Measurements from ENCODE around the gene KCNH1.
"Not testable (repeated sequence)": the region's sequence is repeated elsewhere in the genome, so short reads cannot be mapped to it uniquely, and the experiment has no call there.

Gene KCNH1

GRCh38 chr1:210663730-210664573 is 470.0 kb downstream of the KCNH1 start:
- H3K27ac Mint-ChIP-seq, result no peak overlapping the region
- no peak overlapping the region for H3K4me3 Mint-ChIP-seq
- H3K4me1 Mint-ChIP-seq (ENCODE audit: low read depth), result no peaks in the 10 kb centered on the region
- H3K9me3 Mint-ChIP-seq, result no peaks in the 10 kb centered on the region
- DNase-seq (ENCODE audit: low spot score), result no peak
- no peaks in the 10 kb centered on the region for H3K36me3 Mint-ChIP-seq (ENCODE audit: low read depth)
- H3K27me3 Mint-ChIP-seq (ENCODE audit: low read depth), result no peaks in the 10 kb centered on the region

DNA sequence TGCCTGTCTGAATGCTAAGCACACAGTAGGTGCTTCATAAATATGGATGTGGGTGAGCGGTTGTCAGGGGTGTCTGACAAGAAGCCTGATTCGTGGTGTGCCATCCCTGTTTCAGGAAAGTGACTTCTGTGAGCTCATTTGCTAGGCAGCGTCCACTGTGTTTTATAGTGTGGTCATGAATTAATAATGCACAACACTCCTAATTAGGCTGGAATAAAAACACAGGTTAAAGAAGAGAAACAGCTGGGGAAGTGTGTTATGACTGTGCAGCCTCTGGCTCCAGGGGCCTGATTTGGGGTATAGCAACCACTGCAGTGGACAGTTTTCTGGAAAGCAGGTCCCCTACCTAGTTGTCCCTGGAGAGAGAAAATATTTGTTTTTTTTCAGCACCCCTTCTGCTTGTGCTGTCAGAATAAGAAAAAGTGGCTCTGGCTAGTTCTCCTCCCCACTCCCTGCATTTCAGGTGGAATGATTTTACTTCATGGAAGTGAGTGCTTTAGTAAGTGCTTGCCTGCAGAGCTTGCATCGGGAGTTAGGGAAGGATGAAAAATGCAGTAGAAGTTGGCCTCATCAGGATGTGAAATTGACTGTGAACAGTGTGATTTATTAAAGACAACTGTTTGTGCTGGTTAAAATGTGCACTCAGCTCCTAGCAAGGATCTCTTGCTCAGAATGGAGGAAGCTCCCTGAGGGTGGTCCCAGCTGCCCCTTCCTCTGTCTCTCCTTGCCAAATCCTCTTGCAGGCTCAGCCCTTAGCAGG is 471.5 kb downstream of the KCNH1 start:
- Mint-ChIP-seq H3K27me3 (ENCODE audit: low read depth) (no peaks in the 10 kb centered on the region), H3K4me1 (ENCODE audit: low read depth) (no peaks in the 10 kb centered on the region), H3K4me3 (no peak overlapping the region), H3K27ac (no peak overlapping the region), H3K36me3 (ENCODE audit: low read depth) (no peaks in the 10 kb centered on the region), H3K9me3 (no peaks in the 10 kb centered on the region)
- no peak for DNase-seq (ENCODE audit: low spot score)

- not testable (repeated sequence) for H3K4me1 Mint-ChIP-seq (ENCODE audit: low read depth); H3K4me3 Mint-ChIP-seq; H3K27me3 Mint-ChIP-seq (ENCODE audit: low read depth); H3K36me3 Mint-ChIP-seq (ENCODE audit: low read depth); H3K27ac Mint-ChIP-seq; DNase-seq (ENCODE audit: low spot score); H3K9me3 Mint-ChIP-seq
These were observed 472.4 kb downstream of the KCNH1 start for GRCh38 chr1:210661520-210661919.

DNA sequence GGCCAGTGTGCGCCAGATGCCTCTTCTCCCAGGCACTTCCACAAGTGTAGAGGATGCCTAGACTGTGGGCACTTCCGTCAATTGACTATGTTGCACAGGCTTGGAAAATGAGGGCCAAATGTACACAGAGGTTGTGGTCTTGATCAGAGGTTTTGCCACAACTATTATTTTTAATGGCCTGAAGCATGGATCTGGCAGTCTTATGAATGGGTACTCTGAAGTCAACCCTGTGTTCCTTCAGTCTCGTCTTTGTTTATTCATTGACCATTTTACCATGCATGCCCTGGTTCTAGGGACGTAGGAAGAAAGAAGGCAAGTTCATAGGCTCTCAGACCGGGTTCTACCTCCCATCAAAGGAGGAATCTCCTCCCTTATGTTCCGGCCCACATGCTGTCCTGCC is 476.1 kb downstream of the KCNH1 start:
- no peak overlapping the region for H3K27ac Mint-ChIP-seq
- no peaks in the 10 kb centered on the region for H3K27me3 Mint-ChIP-seq (ENCODE audit: low read depth)
- H3K4me3 Mint-ChIP-seq, result no peak overlapping the region
- no peak for DNase-seq (ENCODE audit: low spot score)
- peaks cover 5% of the 10 kb centered on the region for H3K9me3 Mint-ChIP-seq
- no peaks in the 10 kb centered on the region for H3K36me3 Mint-ChIP-seq (ENCODE audit: low read depth)
- no peaks in the 10 kb centered on the region for H3K4me1 Mint-ChIP-seq (ENCODE audit: low read depth)

DNA sequence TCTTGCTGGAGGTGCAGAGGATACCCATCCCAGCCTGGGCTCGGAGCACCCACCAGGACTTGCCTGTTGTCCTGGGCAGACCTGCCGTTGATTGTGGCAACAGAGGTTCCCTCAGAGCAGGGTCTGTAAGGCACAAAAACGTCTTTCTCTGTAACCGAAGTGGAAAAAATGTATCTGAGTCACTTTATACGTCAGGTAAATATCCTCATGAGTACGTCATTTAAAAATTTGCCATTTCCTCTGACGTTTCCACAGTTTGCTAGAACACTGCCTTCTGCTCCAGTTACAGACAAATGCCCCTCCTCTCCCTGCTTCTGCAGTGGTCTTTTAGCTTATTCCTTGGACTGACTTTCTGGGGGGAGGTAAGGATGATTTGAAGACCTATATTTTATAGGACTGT is 478.4 kb downstream of the KCNH1 start:
- Mint-ChIP-seq H3K4me3 (no peak overlapping the region), H3K4me1 (ENCODE audit: low read depth) (no peaks in the 10 kb centered on the region), H3K27ac (no peak overlapping the region), H3K36me3 (ENCODE audit: low read depth) (no peaks in the 10 kb centered on the region), H3K27me3 (ENCODE audit: low read depth) (no peaks in the 10 kb centered on the region), H3K9me3 (peaks cover 5% of the 10 kb centered on the region)
- DNase-seq (ENCODE audit: low spot score), result no peak

- Mint-ChIP-seq H3K27ac (no peak overlapping the region), H3K36me3 (ENCODE audit: low read depth) (no peaks in the 10 kb centered on the region), H3K9me3 (peaks cover 5% of the 10 kb centered on the region), H3K27me3 (ENCODE audit: low read depth) (no peaks in the 10 kb centered on the region), H3K4me3 (no peak overlapping the region), H3K4me1 (ENCODE audit: low read depth) (no peaks in the 10 kb centered on the region)
- no peak for DNase-seq (ENCODE audit: low spot score)
These were observed 479.6 kb downstream of the KCNH1 start for GRCh38 chr1:210654176-210654981.

DNA sequence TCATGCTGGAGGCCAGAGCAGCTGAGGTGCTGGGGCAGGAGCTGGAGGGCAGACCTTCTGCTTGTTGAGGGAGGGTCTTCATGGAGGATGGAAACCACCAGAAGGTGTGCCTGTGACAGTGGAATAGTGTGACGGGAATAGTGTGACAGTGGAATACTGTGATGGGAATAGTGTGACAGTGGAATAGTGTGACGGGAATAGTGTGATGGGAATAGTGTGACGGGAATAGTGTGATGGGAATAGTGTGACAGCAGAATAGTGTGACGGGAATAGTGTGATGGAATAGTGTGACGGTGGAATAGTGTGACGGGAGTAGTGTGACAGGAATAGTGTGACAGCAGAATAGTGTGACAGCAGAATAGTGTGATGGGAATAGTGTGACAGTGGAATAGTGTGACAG is 480.2 kb downstream of the KCNH1 start:
- Mint-ChIP-seq H3K4me1 (ENCODE audit: low read depth) (no peaks in the 10 kb centered on the region), H3K36me3 (ENCODE audit: low read depth) (no peaks in the 10 kb centered on the region), H3K27me3 (ENCODE audit: low read depth) (no peaks in the 10 kb centered on the region), H3K9me3 (peaks cover 5% of the 10 kb centered on the region), H3K27ac (no peak overlapping the region), H3K4me3 (no peak overlapping the region)
- no peak for DNase-seq (ENCODE audit: low spot score)

GRCh38 chr1:210652329-210652954 is 481.5 kb downstream of the KCNH1 start:
- DNase-seq (ENCODE audit: low spot score), result no peak
- Mint-ChIP-seq H3K27ac (no peak overlapping the region), H3K36me3 (ENCODE audit: low read depth) (no peaks in the 10 kb centered on the region), H3K4me3 (no peak overlapping the region), H3K4me1 (ENCODE audit: low read depth) (peaks cover 3% of the 10 kb centered on the region), H3K27me3 (ENCODE audit: low read depth) (no peaks in the 10 kb centered on the region), H3K9me3 (peaks cover 5% of the 10 kb centered on the region)

- no peak overlapping the region for H3K4me3 Mint-ChIP-seq
- H3K36me3 Mint-ChIP-seq (ENCODE audit: low read depth), result no peaks in the 10 kb centered on the region
- peaks cover 3% of the 10 kb centered on the region for H3K4me1 Mint-ChIP-seq (ENCODE audit: low read depth)
- no peak for DNase-seq (ENCODE audit: low spot score)
- H3K9me3 Mint-ChIP-seq, result peaks cover 5% of the 10 kb centered on the region
- no peaks in the 10 kb centered on the region for H3K27me3 Mint-ChIP-seq (ENCODE audit: low read depth)
- no peak overlapping the region for H3K27ac Mint-ChIP-seq
These were observed 483.5 kb downstream of the KCNH1 start for GRCh38 chr1:210650403-210650802.

DNA sequence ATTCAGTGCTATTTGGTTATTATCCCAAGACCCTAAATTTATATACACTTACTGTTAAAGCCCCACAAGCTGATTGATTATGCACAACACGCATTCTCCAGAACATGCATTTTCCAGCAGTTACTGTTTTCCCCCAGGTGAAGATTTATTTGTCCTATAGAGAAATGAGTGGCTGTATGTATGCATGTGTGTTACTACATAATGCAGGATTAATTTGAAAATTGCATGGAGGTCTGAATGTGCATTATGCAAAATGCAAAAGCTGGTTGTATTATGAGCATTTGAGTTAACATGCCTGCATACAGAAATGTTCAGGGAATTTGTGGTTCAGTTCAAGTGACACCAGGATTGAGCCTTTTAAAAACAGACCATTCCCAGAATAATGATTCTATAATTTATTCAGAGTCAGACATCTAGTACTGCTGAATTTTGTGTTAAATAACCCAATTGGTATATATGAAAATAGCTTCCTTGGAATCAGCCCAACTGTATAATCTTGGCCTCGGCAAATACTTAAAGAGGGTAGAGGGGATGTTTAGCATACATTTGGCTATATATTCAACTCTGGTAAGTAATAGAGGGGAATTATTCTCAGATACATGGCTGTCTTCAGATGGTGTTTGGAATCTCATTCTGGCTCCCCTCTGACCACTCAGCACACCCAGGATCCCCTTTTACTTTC is 485.2 kb downstream of the KCNH1 start:
- H3K27me3 Mint-ChIP-seq (ENCODE audit: low read depth), result no peaks in the 10 kb centered on the region
- no peak overlapping the region for H3K27ac Mint-ChIP-seq
- DNase-seq (ENCODE audit: low spot score), result no peak
- H3K9me3 Mint-ChIP-seq, result peaks cover 2% of the 10 kb centered on the region
- H3K4me3 Mint-ChIP-seq, result no peak overlapping the region
- H3K36me3 Mint-ChIP-seq (ENCODE audit: low read depth), result no peaks in the 10 kb centered on the region
- H3K4me1 Mint-ChIP-seq (ENCODE audit: low read depth), result peaks cover 3% of the 10 kb centered on the region

GRCh38 chr1:210647406-210648333 is 486.3 kb downstream of the KCNH1 start:
- H3K27me3 Mint-ChIP-seq (ENCODE audit: low read depth), result no peaks in the 10 kb centered on the region
- DNase-seq (ENCODE audit: low spot score), result no peak
- peaks cover 3% of the 10 kb centered on the region for H3K4me1 Mint-ChIP-seq (ENCODE audit: low read depth)
- no peak overlapping the region for H3K4me3 Mint-ChIP-seq
- H3K9me3 Mint-ChIP-seq, result no peaks in the 10 kb centered on the region
- no peaks in the 10 kb centered on the region for H3K36me3 Mint-ChIP-seq (ENCODE audit: low read depth)
- no peak overlapping the region for H3K27ac Mint-ChIP-seq

DNA sequence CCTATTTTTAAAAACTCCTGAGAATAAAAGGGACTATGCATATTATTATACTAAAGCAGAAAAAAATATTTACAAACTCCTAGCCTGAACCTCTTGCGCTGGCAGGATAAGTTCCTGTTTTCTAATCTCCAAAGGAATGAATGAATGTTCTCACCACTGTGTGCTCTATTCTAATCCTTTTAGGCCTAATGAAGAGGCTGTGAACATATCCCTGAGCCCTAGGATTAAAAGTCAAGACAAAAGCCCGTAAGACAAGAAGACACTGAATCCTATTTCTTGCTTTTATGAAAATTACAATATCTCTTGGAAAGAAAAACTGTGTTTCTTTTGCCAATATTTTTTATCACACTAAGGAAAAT is 487.7 kb downstream of the KCNH1 start:
- Mint-ChIP-seq H3K36me3 (ENCODE audit: low read depth) (no peaks in the 10 kb centered on the region), H3K9me3 (no peaks in the 10 kb centered on the region), H3K27ac (no peak overlapping the region), H3K4me3 (no peak overlapping the region), H3K4me1 (ENCODE audit: low read depth) (peaks cover 3% of the 10 kb centered on the region), H3K27me3 (ENCODE audit: low read depth) (no peaks in the 10 kb centered on the region)
- DNase-seq (ENCODE audit: low spot score), result no peak

Data from T-helper 2 cell treated with Interferon-gamma antibody and Interleukin-4, amounts not matched to agents 5 μg/mL and 100 μg/mL, for 36 hours (primary cell).